ENCODE data around the gene TOM1L2. TPM values are rescaled to one million over a fixed set of nuclear protein-coding genes. Genes with fewer than 3 reads are reported as not detected.

The TOM1L2 gene
- total and polyA plus RNA-seq, 2 of the 4 experiments (the other 2 are of a cell fraction), result 34.4 to 51.7 TPM

DNA sequence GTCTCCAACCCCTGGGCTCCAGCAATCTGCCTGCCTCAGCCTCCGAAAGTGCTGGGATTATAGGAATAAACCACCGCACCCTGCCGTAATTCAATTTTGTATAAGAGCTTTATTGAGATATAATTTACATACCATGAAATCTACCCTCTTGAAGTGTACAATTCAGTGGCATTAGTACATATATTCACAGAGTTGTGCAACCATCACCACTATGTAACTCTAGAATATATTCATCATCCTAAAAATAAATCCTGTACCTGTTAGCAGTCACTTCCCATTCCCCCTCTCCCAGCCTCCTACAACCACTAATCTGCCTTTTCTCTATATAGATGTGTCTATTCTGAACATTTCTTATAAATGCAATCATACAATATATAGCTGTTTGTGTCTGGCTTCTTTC, 26.1 kb downstream of the TOM1L2 start:
- H2AFZ ChIP-seq (replicated peaks; ENCODE audit: low read length, poor library complexity), result no peak overlapping the region

More for the DNA sequence above, 26.1 kb downstream of the TOM1L2 start:
- no peak overlapping the region for H2BK20ac ChIP-seq (ENCODE audit: low read depth, low read length)
- no peak overlapping the region for H3K27ac ChIP-seq (ENCODE audit: insufficient read depth, low read length)
- no peak overlapping the region for H3K4me2 ChIP-seq (ENCODE audit: low read depth, low read length)
- CTCF ChIA-PET, result interaction anchor here (1.0 kb wide), 1 partner anchor 9 kb away, joined by 4 read pairs; no protein-coding TSS in a partner anchor
- H2BK5ac ChIP-seq (ENCODE audit: low read depth, low read length, poor library complexity, severe bottlenecking), result no peak overlapping the region
- H3K14ac ChIP-seq (replicated peaks; ENCODE audit: low read depth, low read length), result no peak overlapping the region
- no peak overlapping the region for H2AK9ac ChIP-seq (replicated peaks; ENCODE audit: low read depth, low read length, poor library complexity)
- H3K79me1 ChIP-seq (ENCODE audit: low read depth in 1 of 2, low read length in 2 of 2), result peaks cover 44 to 81% of the 10 kb centered on the region in 2 experiments
- no peaks in the 10 kb centered on the region for H3K36me3 ChIP-seq (ENCODE audit: control insufficient read depth, insufficient read depth, low read length)
- H3K4me3 ChIP-seq (ENCODE audit: insufficient read depth, low read depth, low read length), result no peak overlapping the region
- DNase-seq (no peak), ATAC-seq (ENCODE audit: low read depth) (no peak)
- peaks cover 4% of the 10 kb centered on the region; the same call in 1 of the 2 replicates for H4K20me1 ChIP-seq (ENCODE audit: insufficient read depth, low read length)
- in situ Hi-C loops (cut with MboI; ENCODE audit: low sequenced_read_pairs) (no loop called here), dilution Hi-C loops (cut with HindIII; ENCODE audit: low sequenced_read_pairs, unreplicated experiment) (no loop called here), intact Hi-C loops (cut with micrococcal nuclease) (no loop called here)
- H3K4ac ChIP-seq (ENCODE audit: low read depth, low read length), result no peak overlapping the region
- H3K9me1 ChIP-seq (ENCODE audit: insufficient read depth, low read length), result peaks cover 46% of the 10 kb centered on the region
- no peak overlapping the region for H4K5ac ChIP-seq (ENCODE audit: low read depth, low read length)
- no CpG with 5 or more reads among the region's 3 CpGs for WGBS, 2 experiments (ENCODE audit: extremely low coverage in 2 of 2, insufficient read length in 1 of 2)
- no peak overlapping the region for H3K18ac ChIP-seq (ENCODE audit: low read depth, low read length)
- peaks cover 35% of the 10 kb centered on the region for H3K4me1 ChIP-seq (ENCODE audit: control insufficient read depth, insufficient read depth, low read length)
- H2BK15ac ChIP-seq (ENCODE audit: low read depth, low read length), result peak overlapping the region; percentile 17; the same call in 1 of the 3 replicates
- no peaks in the 10 kb centered on the region for H3K27me3 ChIP-seq (ENCODE audit: control insufficient read depth, insufficient read depth, low read length)
- POLR2A ChIA-PET (ENCODE audit: unreplicated experiment), result no interaction called here
- no peak overlapping the region for H3K9ac ChIP-seq (ENCODE audit: low read depth, low read length)
- H3K23ac ChIP-seq (ENCODE audit: low read depth, low read length), result no peak overlapping the region
- H3K9me3 ChIP-seq (ENCODE audit: control insufficient read depth, insufficient read depth, low read length), result no peaks in the 10 kb centered on the region
- TF ChIP-seq, protein P1, sequence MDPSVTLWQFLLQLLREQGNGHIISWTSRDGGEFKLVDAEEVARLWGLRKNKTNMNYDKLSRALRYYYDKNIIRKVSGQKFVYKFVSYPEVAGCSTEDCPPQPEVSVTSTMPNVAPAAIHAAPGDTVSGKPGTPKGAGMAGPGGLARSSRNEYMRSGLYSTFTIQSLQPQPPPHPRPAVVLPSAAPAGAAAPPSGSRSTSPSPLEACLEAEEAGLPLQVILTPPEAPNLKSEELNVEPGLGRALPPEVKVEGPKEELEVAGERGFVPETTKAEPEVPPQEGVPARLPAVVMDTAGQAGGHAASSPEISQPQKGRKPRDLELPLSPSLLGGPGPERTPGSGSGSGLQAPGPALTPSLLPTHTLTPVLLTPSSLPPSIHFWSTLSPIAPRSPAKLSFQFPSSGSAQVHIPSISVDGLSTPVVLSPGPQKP (IDR thresholded peaks at IDR 0.05; ENCODE audit: borderline replicate concordance, low read depth, low read length), result no peak
- TF ChIP-seq CEBPB (IDR thresholded peaks at IDR 0.05; ENCODE audit: low read depth, low read length), result peak; percentile 65
- no peak overlapping the region for H2AK5ac ChIP-seq (ENCODE audit: low read depth, low read length)
- H4K91ac ChIP-seq (ENCODE audit: insufficient read depth, low read depth, low read length), result no peak overlapping the region
- no peak overlapping the region for H2BK120ac ChIP-seq (ENCODE audit: low read depth, low read length)
- no peak overlapping the region for H3K56ac ChIP-seq (ENCODE audit: extremely low read depth, insufficient read depth, low read length)
- no peak overlapping the region for H4K8ac ChIP-seq (ENCODE audit: low read depth in 2 of 2, low read length in 2 of 2)
- BruUV-seq (replicated peaks), result no TSS peak

Data from IMR-90 (cell line).